Posterior vena cava (tissue), 2 donors: ENCODE data around the gene CERK. TPM values are rescaled to one million over a fixed set of nuclear protein-coding genes. Genes with fewer than 3 reads are reported as not detected.
"Not testable (repeated sequence)": the region's sequence is repeated elsewhere in the genome, so short reads cannot be mapped to it uniquely, and the experiment has no call there.

Source experiments
- DNase-seq: peaks from one replicate; pipeline ENCODE4 v3.0.0-alpha.2; 2020; ENCODE audit warnings: low spot score
- intact Hi-C, 2 donors: fragments of 100-400 bp; cut with DNase I; formaldehyde crosslinking; loops; one replicate each; pipeline versions ENCODE4 v1.14.1 to v1.14.2; 2022 to 2023
- long read RNA-seq, 2 donors: library from polyadenylated mRNA; unstranded; transcript quantifications; one replicate each; pipeline ENCODE4 v2.0.0, GENCODE V29; 2020 to 2021
- total RNA-seq, 2 donors: library from RNA; stranded (reverse); fragmentation: NEBNext Ultra II Directional; extraction: Animal tissue kit (Norgen Biotek cat#: 25700); gene quantifications; one replicate each; pipeline ENCODE4 v1.2.1, GENCODE V29; 2021
- donor health status: DM: yes; HTN: yes; CAD: no.
- donor health status: DM: yes; HTN: yes; CAD: no.

The CERK gene, protein sequence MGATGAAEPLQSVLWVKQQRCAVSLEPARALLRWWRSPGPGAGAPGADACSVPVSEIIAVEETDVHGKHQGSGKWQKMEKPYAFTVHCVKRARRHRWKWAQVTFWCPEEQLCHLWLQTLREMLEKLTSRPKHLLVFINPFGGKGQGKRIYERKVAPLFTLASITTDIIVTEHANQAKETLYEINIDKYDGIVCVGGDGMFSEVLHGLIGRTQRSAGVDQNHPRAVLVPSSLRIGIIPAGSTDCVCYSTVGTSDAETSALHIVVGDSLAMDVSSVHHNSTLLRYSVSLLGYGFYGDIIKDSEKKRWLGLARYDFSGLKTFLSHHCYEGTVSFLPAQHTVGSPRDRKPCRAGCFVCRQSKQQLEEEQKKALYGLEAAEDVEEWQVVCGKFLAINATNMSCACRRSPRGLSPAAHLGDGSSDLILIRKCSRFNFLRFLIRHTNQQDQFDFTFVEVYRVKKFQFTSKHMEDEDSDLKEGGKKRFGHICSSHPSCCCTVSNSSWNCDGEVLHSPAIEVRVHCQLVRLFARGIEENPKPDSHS
- total RNA-seq: 10 to 100 TPM; 25.4 to 36.4 TPM
- long read RNA-seq, donor 1, full-length matches to known transcripts: 3 of 12 reads
- long read RNA-seq, donor 1, partial matches to known transcripts: 5 of 12 reads
- long read RNA-seq, donor 1, other reads (novel, unspliced or antisense): 4 of 12 reads
- long read RNA-seq, donor 2, partial matches to known transcripts: 0 of 11 reads
- long read RNA-seq, donor 2, other reads (novel, unspliced or antisense): 11 of 11 reads

DNA sequence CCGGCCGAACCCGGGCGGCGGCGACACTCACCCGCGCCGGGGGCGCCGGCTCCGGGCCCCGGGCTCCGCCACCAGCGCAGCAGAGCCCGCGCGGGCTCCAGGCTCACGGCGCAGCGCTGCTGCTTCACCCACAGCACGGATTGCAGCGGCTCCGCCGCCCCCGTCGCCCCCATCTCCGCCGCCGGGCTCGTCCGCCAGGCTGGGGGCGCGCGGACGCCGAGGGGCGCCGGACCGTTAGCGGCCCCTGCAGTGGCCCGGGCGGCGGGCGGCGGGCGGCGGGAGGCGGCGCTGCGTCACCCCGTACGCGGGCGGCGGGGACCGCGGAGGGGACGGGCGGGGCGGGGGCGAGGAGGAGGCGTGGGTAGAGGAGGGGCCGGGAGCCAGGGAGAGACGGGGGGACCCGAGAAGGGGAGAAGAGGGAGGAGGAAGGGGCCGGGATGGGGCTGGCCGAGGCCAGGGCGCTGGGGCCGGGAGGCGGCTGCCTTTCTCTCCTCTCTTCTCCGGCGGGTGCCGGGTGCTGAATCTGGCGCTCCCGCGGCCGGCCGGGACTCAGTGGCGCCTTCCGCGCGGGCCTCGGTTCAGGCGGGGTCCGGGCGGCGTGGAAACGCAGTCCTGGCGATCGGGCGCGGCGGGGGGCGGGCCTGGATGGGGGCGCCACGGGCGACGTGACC is at the start of gene CERK:
CERK (minus strand) TSS at position 277 of the 671 bp plus-strand sequence; CDS start at position 173, 104 bp downstream.
- intact Hi-C loops: no loop called here
- DNase-seq: peak; percentile 91

DNA sequence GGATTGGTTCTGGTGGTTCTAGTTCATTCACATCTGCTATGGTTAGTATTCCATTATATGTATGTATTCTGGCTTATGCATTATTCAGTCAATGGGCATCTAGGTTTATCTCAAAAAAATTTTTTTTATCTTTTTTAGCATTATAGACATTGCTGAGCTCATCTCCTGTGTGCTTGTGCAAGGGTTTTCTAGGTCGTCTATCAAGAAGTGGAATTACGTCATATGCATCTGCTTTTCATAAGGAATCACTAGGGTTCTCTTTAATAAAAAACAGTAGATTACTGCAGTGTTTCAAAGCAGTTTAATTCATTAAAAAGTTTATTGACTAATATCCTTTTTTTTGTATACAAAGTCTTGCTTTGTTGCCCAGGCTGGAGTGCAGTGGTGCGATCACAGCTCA is 45.7 kb upstream of the CERK start:
- no peak for DNase-seq
- intact Hi-C loops: no loop called here

- intact Hi-C loops, DNase-seq: not testable (repeated sequence)
Measured at GRCh38 chr22:46782200-46782599, 44.1 kb upstream of the CERK start.

DNA sequence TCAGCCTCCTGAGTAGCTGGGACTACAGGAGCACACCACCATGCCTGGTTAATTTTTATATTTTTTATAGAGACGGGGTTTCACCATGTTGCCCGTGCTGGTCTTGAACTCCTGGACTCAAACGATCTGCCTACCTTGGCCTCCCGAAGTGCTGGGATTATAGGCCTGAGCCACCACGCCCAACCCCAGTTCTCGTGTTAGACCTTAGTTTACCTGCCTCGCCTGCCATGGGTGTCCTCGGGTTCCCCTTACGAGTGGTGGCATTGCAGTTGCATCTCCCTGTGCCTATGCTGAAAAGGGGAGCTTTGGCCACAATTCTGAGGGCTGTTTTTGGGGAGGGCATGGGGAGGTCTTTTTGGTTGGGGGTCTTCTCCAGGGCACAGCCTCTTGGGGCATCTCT is 43.2 kb upstream of the CERK start:
- DNase-seq: no peak
- intact Hi-C loops: no loop called here

GRCh38 chr22:46780453-46780852 is 42.4 kb upstream of the CERK start:
- intact Hi-C loops: no loop called here
- no peak for DNase-seq

- intact Hi-C loops: no loop called here
- no peak for DNase-seq
Measured at GRCh38 chr22:46779651-46780050, 41.6 kb upstream of the CERK start.

DNA sequence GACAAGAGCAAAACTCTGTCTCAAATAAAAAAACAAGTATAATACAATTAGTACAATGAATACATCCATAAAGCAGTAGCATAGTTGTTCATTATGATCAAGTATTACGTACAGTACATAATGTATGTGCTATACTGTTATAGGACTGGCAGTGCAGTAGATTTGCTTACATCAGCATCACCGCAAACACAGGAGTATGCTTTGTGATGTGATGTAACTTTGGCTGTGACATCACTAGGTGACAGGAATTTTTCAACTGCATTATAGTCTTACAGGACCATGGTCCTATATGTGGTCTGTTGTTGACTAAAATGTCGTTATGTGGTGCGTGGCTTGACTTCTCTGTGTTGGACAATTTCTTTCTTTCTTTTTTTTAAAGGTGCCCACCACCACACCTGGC is 41.0 kb upstream of the CERK start:
- intact Hi-C loops: no loop called here
- no peak for DNase-seq

GRCh38 chr22:46777609-46777970 is 39.5 kb upstream of the CERK start:
- DNase-seq: peak; percentile 85

DNA sequence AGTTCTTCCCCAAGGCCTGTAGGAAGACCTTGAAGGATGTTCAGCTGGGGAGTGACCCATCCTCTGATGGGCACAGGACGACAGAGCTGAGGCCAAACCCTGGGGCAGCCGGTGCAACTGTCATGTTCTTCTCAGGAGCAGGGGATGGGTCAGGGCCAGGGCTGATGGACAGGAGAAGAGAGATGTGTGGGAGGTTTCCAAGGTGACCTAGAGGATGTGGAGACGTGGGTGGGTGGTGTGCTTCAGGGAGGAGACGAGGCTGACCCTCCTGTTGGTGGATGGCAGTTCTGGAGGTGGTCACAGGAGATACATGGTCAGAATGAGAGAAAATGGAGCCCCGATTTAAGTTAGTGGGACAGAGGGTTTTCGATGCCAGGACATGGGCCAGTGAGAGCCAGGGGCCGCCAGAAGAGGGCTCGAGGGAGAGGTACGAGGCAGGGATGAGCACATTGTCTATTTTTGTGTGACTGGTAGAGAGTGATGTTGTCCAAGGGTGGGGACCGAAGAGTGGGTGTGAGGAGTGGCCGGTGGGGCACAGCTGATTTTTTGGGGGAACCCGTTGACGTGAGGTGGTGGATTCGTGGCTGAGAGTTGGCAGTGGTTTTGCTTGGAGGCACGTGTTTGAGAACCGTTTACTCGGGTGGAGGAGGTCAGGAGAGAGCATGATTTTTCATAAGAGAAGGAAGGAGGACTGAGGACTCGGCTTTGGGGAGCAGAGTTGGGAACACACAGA is 39.0 kb upstream of the CERK start:
- intact Hi-C loops: no loop called here
- no peak for DNase-seq

More at GRCh38 chr22:46777609-46777970, 39.5 kb upstream of the CERK start:
- intact Hi-C loops: no loop called here

DNA sequence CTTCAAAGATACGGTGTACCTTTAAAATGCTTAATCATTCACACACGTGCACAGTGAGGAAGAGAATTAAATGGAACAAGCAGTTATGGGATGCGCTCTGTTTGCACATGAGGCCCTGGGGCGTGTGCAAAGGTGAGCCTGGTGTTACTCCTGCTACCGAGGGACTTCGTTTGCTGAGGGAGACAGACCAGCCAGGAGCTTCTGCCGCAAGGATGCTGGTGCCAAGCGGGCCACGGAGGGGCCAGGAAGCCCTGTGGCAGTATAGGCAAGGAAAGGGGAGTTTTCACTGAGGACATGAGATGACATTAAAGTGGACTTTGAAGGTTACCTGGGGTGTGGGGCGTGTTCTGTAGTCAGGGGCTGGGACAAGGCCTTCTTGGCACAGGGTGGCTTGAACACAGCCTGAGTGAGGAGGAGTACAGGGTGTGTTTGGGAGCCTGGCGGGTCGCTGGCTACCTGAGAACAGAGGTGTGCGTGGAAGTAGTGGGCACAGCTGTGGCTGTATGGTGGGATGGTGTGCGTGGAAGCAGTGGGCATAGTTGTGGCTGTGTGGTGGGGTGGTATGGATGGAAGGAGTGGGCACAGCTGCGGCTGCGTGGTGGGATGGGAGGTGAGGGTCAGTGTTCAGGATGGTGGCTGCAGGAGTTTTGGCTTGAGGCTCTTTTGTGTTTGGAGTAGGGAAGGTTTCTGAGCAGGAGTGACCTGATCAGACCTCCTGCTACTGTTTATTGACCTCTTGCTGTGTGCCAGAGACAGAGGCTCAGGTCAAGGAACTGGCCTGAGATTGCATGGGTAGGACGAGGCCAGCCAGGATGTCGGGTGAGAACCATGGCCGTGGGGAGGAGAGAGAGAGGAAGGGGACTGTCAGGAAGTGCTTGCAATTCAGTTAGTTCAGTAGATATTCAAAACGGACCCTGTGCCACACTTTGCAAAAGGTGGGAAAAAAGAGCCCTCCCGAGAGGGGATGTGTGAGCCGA is 38.1 kb upstream of the CERK start:
- no peak for DNase-seq
- intact Hi-C loops: no loop called here

- intact Hi-C loops: no loop called here
- DNase-seq: no peak
Measured at GRCh38 chr22:46774980-46775849, 37.2 kb upstream of the CERK start.

DNA sequence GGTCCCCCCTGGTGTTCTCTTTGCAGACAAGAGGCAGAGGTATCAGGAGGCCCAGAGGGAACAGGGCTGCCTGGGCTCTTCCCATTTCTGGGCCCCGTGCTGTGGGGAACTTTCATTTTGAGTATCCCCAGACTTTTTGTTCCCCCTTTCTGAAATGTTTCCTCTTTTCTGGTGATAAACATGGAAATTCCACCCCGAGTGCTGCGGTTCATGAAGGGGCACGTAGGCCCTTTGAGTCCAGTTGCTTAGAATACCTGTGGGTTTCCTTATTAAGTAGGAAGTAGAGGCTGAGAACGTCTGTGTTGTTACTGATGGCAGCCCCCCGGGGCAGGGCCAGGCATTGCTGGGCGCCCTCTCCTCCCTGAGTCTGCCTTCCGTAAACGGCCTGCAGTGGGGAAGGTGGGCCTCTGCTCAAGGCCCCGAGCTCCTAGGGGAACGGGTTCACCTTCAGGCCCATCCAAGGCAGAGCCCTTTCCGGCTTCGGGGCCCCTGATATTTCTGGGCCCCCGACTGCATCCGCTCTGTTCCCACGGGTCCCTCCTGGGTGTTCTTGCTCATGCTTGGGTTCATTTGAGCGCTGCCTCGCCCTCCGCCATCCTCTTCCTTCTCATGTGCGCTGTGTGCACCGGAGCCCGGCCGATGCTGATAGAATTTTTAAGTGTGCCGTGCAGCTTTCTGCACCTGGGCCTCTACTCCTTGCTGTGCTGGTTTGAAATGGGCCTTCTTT is 36.4 kb upstream of the CERK start:
- intact Hi-C loops: no loop called here
- DNase-seq: no peak

- intact Hi-C loops: no loop called here
- no peak for DNase-seq
Measured at GRCh38 chr22:46773076-46773475, 35.0 kb upstream of the CERK start.

DNA sequence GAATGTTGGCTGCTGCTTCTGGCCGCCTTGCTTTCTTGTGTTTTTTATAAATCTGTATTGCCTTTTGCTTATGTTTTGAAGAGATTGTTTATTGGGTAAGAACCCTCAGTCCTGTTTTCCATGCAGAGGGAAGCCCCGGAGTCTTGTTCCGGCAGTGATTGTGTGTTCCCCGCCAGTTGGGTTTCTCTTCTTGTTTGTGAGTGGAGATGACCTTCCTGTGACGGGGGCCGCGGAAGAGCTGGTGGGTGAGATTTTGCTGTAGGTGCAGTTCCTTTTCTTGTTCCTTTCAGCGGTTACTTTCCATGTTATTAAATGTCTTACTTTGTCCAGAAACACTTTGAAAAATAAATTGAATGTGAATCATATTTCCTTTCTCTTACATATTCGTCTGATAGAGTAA is 32.7 kb upstream of the CERK start:
- DNase-seq: no peak
- intact Hi-C loops: no loop called here

- peak; percentile 73 for DNase-seq
Measured at GRCh38 chr22:46770151-46770641, 32.1 kb upstream of the CERK start.

DNA sequence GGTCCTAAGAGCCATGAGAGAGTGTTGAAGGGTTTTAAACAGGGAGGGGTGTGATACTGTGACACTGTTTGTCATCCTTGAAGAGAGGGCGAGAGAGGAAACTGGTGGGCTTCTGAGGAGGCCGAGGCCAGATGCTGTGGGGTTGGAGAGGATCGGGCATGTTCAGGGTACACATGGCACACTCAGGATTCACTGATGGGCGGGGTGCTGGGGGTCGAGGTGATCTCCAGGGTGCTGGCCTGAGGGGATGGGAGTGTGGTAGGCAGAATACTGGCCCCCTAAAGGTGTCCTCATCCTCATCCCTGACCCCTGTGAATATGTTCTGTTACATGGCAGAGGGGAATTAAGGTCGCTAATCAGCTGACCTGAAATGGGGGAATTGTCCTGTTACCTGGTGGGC is 31.7 kb upstream of the CERK start:
- intact Hi-C loops: no loop called here
- no peak for DNase-seq

More at GRCh38 chr22:46770151-46770641, 32.1 kb upstream of the CERK start:
- intact Hi-C loops: no loop called here
